ENCODE measurements around the gene UBR3.
"Not testable (repeated sequence)": the region's sequence is repeated elsewhere in the genome, so short reads cannot be mapped to it uniquely, and the experiment has no call there.

Gene UBR3

DNA sequence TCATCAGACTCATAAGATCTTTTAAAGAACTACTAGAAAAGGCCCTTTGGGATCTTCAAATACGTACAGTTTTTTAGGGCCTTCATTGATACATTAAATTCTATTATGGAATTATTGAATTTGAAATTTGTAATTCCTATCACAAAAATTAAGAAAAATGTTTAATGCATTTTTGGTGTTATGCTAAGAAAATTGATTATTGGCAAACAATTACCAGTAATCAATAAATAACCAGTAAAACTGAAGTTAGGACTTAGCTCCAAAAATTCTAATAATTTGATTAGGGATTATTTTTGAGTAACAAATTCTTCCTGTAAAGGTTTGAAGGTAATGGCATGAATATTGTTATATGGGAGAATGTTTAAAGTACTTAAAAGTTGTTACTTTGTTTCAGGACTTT is 119.3 kb downstream of the UBR3 start:
- Histone ChIP-seq H3K9ac (ENCODE audit: low read depth, low read length, poor library complexity, severe bottlenecking) (no peak overlapping the region), H3K36me3 (ENCODE audit: insufficient read depth, low read length) (peaks cover 35% of the 10 kb centered on the region; the same call in 1 of the 2 replicates), H3K9me2 (replicated peaks; ENCODE audit: low read depth, low read length) (no peaks in the 10 kb centered on the region), H3K4me2 (ENCODE audit: low read depth, low read length, poor library complexity, severe bottlenecking) (no peak overlapping the region), H3K27me3 (ENCODE audit: insufficient read depth, low read length, poor library complexity, severe bottlenecking) (no peaks in the 10 kb centered on the region), H3K4me1 (ENCODE audit: insufficient read depth, low read length, poor library complexity, severe bottlenecking) (no peaks in the 10 kb centered on the region), H3K79me2 (ENCODE audit: insufficient read depth, low read length) (no peaks in the 10 kb centered on the region), H3K9me3 (ENCODE audit: insufficient read depth, low read depth, low read length) (no peaks in the 10 kb centered on the region), H3F3A (ENCODE audit: low read depth) (no peaks in the 10 kb centered on the region), H4K20me1 (ENCODE audit: insufficient read depth, low read length, poor library complexity, severe bottlenecking) (no peaks in the 10 kb centered on the region), H2AFZ (ENCODE audit: low read length) (no peak overlapping the region), H3K4me3 (ENCODE audit: low read length, poor library complexity, severe bottlenecking) (no peak overlapping the region)
- TF ChIP-seq, protein P1, sequence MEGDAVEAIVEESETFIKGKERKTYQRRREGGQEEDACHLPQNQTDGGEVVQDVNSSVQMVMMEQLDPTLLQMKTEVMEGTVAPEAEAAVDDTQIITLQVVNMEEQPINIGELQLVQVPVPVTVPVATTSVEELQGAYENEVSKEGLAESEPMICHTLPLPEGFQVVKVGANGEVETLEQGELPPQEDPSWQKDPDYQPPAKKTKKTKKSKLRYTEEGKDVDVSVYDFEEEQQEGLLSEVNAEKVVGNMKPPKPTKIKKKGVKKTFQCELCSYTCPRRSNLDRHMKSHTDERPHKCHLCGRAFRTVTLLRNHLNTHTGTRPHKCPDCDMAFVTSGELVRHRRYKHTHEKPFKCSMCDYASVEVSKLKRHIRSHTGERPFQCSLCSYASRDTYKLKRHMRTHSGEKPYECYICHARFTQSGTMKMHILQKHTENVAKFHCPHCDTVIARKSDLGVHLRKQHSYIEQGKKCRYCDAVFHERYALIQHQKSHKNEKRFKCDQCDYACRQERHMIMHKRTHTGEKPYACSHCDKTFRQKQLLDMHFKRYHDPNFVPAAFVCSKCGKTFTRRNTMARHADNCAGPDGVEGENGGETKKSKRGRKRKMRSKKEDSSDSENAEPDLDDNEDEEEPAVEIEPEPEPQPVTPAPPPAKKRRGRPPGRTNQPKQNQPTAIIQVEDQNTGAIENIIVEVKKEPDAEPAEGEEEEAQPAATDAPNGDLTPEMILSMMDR (conservative IDR thresholded peaks at IDR 0.05; ENCODE audit: low read length): no peak
- no peak for TF ChIP-seq EZH2phosphoT487 (IDR thresholded peaks at IDR 0.05; ENCODE audit: borderline replicate concordance)

DNA sequence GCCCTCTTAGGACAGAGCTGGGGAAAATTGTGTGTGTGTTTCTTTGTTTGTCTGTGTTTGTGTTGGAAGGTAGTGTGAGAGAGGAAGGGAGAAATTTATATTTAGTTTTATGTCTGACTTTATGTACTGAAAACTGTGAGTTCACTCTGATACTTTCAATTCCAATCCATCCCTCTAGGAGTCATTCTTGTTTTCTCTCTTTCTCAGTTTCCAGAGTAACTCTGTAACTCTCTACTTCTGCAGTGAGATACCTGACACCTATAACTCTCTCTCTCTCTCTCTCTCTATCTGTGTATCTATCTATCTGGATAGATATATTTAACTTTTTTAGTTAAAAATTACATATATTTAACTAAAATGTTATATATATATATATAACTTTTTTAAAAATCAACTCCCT is 128.7 kb downstream of the UBR3 start:
- Histone ChIP-seq H3F3A (ENCODE audit: low read depth) (no peaks in the 10 kb centered on the region), H4K20me1 (ENCODE audit: insufficient read depth, low read length, poor library complexity, severe bottlenecking) (no peaks in the 10 kb centered on the region), H3K9me3 (ENCODE audit: insufficient read depth, low read depth, low read length) (0 out of 2 replicates have a peak, but pooled peaks cover 4% of the 10 kb centered on the region), H3K9me2 (replicated peaks; ENCODE audit: low read depth, low read length) (no peaks in the 10 kb centered on the region), H3K4me2 (ENCODE audit: low read depth, low read length, poor library complexity, severe bottlenecking) (no peak overlapping the region), H3K36me3 (ENCODE audit: insufficient read depth, low read length) (peaks cover 13% of the 10 kb centered on the region; the same call in 1 of the 2 replicates), H3K4me1 (ENCODE audit: insufficient read depth, low read length, poor library complexity, severe bottlenecking) (no peaks in the 10 kb centered on the region), H2AFZ (ENCODE audit: low read length) (no peak overlapping the region), H3K9ac (ENCODE audit: low read depth, low read length, poor library complexity, severe bottlenecking) (no peak overlapping the region), H3K79me2 (ENCODE audit: insufficient read depth, low read length) (no peaks in the 10 kb centered on the region), H3K27me3 (ENCODE audit: insufficient read depth, low read length, poor library complexity, severe bottlenecking) (no peaks in the 10 kb centered on the region), H3K4me3 (ENCODE audit: low read length, poor library complexity, severe bottlenecking) (no peak overlapping the region)
- TF ChIP-seq, protein P1 (conservative IDR thresholded peaks at IDR 0.05; ENCODE audit: low read length): no peak
- no peak for TF ChIP-seq EZH2phosphoT487 (IDR thresholded peaks at IDR 0.05; ENCODE audit: borderline replicate concordance)

DNA sequence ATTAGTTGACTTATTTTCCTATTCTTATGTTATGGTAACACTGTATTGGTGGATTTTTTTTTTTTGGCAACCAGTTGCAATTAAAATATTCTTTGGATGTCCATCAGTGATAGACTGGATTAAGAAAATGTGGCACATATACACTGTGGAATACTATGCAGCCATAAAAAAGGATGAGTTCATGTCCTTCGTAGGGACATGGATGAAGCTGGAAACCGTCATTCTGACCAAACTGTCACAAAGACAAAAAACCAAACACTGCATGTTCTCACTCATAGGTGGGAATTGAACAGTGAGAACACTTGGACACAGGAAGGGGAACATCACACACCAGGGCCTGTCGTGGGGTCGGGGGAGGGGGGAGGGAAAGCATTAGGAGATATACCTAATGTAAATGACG is 130.0 kb downstream of the UBR3 start:
- not testable (repeated sequence) for H3K79me2 ChIP-seq (ENCODE audit: insufficient read depth, low read length); H4K20me1 ChIP-seq (ENCODE audit: insufficient read depth, low read length, poor library complexity, severe bottlenecking); H3K4me1 ChIP-seq (ENCODE audit: insufficient read depth, low read length, poor library complexity, severe bottlenecking); H2AFZ ChIP-seq (ENCODE audit: low read length); H3K27me3 ChIP-seq (ENCODE audit: insufficient read depth, low read length, poor library complexity, severe bottlenecking); H3K4me2 ChIP-seq (ENCODE audit: low read depth, low read length, poor library complexity, severe bottlenecking); H3K9ac ChIP-seq (ENCODE audit: low read depth, low read length, poor library complexity, severe bottlenecking); H3K9me3 ChIP-seq (ENCODE audit: insufficient read depth, low read depth, low read length); H3K9me2 ChIP-seq (replicated peaks; ENCODE audit: low read depth, low read length); H3F3A ChIP-seq (ENCODE audit: low read depth); H3K4me3 ChIP-seq (ENCODE audit: low read length, poor library complexity, severe bottlenecking)
- H3K36me3 ChIP-seq (ENCODE audit: insufficient read depth, low read length): peaks cover 13% of the 10 kb centered on the region; the same call in 1 of the 2 replicates

DNA sequence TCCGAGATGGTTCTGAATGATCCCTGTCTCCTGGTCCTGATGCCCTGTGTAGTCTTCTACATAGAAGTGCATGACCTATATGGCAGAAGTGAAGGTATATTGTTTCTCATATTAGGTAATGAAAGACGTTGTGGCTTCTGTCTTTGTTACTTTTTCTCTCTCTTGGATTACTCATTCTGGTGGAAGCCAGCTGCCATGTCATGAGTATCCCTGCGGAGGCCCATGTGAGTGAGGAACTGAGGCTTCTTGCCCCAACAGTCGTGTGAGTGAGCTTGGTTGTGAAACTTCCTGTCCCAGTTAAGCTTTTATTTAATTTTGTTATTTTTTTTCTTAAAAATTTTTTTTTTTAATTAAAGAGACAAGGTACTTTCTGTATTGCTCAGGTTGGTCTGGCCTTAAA is 134.7 kb downstream of the UBR3 start:
- no peaks in the 10 kb centered on the region for H4K20me1 ChIP-seq (ENCODE audit: insufficient read depth, low read length, poor library complexity, severe bottlenecking)
- H3K36me3 ChIP-seq (ENCODE audit: insufficient read depth, low read length): peaks cover 30% of the 10 kb centered on the region; the same call in 1 of the 2 replicates

More for the DNA sequence above, 134.7 kb downstream of the UBR3 start:
- Histone ChIP-seq H3F3A (ENCODE audit: low read depth) (no peaks in the 10 kb centered on the region), H3K9me2 (replicated peaks; ENCODE audit: low read depth, low read length) (no peaks in the 10 kb centered on the region), H3K4me3 (ENCODE audit: low read length, poor library complexity, severe bottlenecking) (no peak overlapping the region), H3K4me1 (ENCODE audit: insufficient read depth, low read length, poor library complexity, severe bottlenecking) (no peaks in the 10 kb centered on the region), H3K79me2 (ENCODE audit: insufficient read depth, low read length) (no peaks in the 10 kb centered on the region), H3K27me3 (ENCODE audit: insufficient read depth, low read length, poor library complexity, severe bottlenecking) (no peaks in the 10 kb centered on the region), H2AFZ (ENCODE audit: low read length) (no peak overlapping the region), H3K9me3 (ENCODE audit: insufficient read depth, low read depth, low read length) (0 out of 2 replicates have a peak, but pooled peaks cover 2% of the 10 kb centered on the region), H3K4me2 (ENCODE audit: low read depth, low read length, poor library complexity, severe bottlenecking) (no peak overlapping the region), H3K9ac (ENCODE audit: low read depth, low read length, poor library complexity, severe bottlenecking) (no peak overlapping the region)
- TF ChIP-seq, protein P1 (conservative IDR thresholded peaks at IDR 0.05; ENCODE audit: low read length): no peak
- TF ChIP-seq EZH2phosphoT487 (IDR thresholded peaks at IDR 0.05; ENCODE audit: borderline replicate concordance): no peak

Measured in Loucy (cell line).